Thoracic aorta (tissue), 2 donors: ENCODE results near the gene CEP112. TPM values are rescaled to one million over a fixed set of nuclear protein-coding genes. Genes with fewer than 3 reads are reported as not detected.

Source experiments
- ATAC-seq: fragments of 150-250 bp; one replicate; pipeline ENCODE4 v1.8.0; 2017; ENCODE audit warnings: low read depth; ENCODE audit not compliant: insufficient number of reproducible peaks, low FRiP score
- DNase-seq: peaks from one replicate; pipeline ENCODE4 v3.0.0-alpha.2; 2020; ENCODE audit warnings: low spot score
- H3K27ac ChIP-seq, 2 donors: fragments of 200-600 bp; sonication (generic); 1 replicate in 1 of 2; 2 replicates in 1 of 2; pipeline ENCODE4 v1.5.1; 2016; ENCODE audit warnings: mild to moderate bottlenecking in 2 of 2, moderate library complexity in 2 of 2
- H3K27me3 ChIP-seq: fragments of 200-600 bp; sonication (generic); replicated peaks from 2 replicates; pipeline ENCODE4 v1.6.0; 2016; ENCODE audit warnings: mild to moderate bottlenecking; ENCODE audit not compliant: insufficient read depth
- H3K36me3 ChIP-seq: fragments of 200-600 bp; sonication (generic); one replicate; pipeline ENCODE4 v1.5.1; 2016
- H3K4me1 ChIP-seq, 2 donors: fragments of 200-600 bp; sonication (generic); 1 replicate in 1 of 2; 2 replicates in 1 of 2; pipeline versions ENCODE4 v1.5.1 to v1.6.0; 2016; ENCODE audit warnings: low read depth in 2 of 2, mild to moderate bottlenecking in 1 of 2; ENCODE audit not compliant: control insufficient read depth in 1 of 2
- H3K4me3 ChIP-seq: fragments of 200-600 bp; sonication (generic); 2 replicates; pipeline ENCODE4 v1.5.1; 2016; ENCODE audit warnings: mild to moderate bottlenecking
- H3K9me3 ChIP-seq: fragments of 200-600 bp; sonication (generic); 2 replicates; pipeline ENCODE4 v1.5.1; 2016
- CTCF ChIP-seq: fragments of 200-600 bp; sonication (generic); IDR thresholded peaks from one replicate; pipeline ENCODE4 v1.5.1; 2019; ENCODE audit warnings: antibody characterized with exemption
- total RNA-seq, 2 donors: library from RNA; depleted of rRNA; stranded (reverse); fragments of >200 nt; gene quantifications; one replicate each; pipeline versions ENCODE4 v1.1.0 to v1.2.3, GENCODE V29; 2016

CEP112 gene
- total RNA-seq, 2 donors from 2014 or later = 13.4 to 19.0 TPM

GRCh38 chr17:65807361-65807760 lies 384.6 kb downstream of the CEP112 start:
- H3K4me1 ChIP-seq = peaks cover 4 to 13% of the 10 kb centered on the region in 2 donors
- no peaks in the 10 kb centered on the region for H3K27me3 ChIP-seq
- no peak for ATAC-seq
- H3K36me3 ChIP-seq = no peaks in the 10 kb centered on the region
- no peak for TF ChIP-seq CTCF
- H3K9me3 ChIP-seq = peaks cover 2% of the 10 kb centered on the region
- no peak for DNase-seq
- no peak overlapping the region for H3K27ac ChIP-seq
- no peak overlapping the region for H3K4me3 ChIP-seq

- no peaks in the 10 kb centered on the region for H3K36me3 ChIP-seq
- peaks cover 4 to 13% of the 10 kb centered on the region in 2 donors for H3K4me1 ChIP-seq
- peaks cover 18% of the 10 kb centered on the region for H3K9me3 ChIP-seq
- TF ChIP-seq CTCF = no peak
- DNase-seq (no peak), ATAC-seq (no peak)
- no peaks in the 10 kb centered on the region for H3K27me3 ChIP-seq
- H3K27ac ChIP-seq = no peak overlapping the region
- H3K4me3 ChIP-seq = no peak overlapping the region
Observed at GRCh38 chr17:65801513-65801912, 390.4 kb downstream of the CEP112 start.

- no peak for ATAC-seq
- H3K27me3 ChIP-seq = no peaks in the 10 kb centered on the region
Observed at GRCh38 chr17:65800655-65801054, 391.3 kb downstream of the CEP112 start.

GRCh38 chr17:65799869-65800268 lies 392.1 kb downstream of the CEP112 start:
- H3K36me3 ChIP-seq = no peaks in the 10 kb centered on the region
- H3K27ac ChIP-seq = no peak overlapping the region
- peaks cover 0 to 3% of the 10 kb centered on the region in 2 donors for H3K4me1 ChIP-seq
- no peak for TF ChIP-seq CTCF
- ATAC-seq (no peak), DNase-seq (no peak)
- H3K4me3 ChIP-seq = no peak overlapping the region
- peaks cover 18% of the 10 kb centered on the region for H3K9me3 ChIP-seq
- no peaks in the 10 kb centered on the region for H3K27me3 ChIP-seq

More at GRCh38 chr17:65800655-65801054, 391.3 kb downstream of the CEP112 start:
- Histone ChIP-seq H3K27ac (no peak overlapping the region), H3K4me3 (no peak overlapping the region), H3K36me3 (no peaks in the 10 kb centered on the region), H3K9me3 (peaks cover 18% of the 10 kb centered on the region), H3K4me1 (peaks cover under 1 to 8% of the 10 kb centered on the region in 2 donors)
- TF ChIP-seq CTCF = no peak
- no peak for DNase-seq

- Histone ChIP-seq H3K4me3 (no peak overlapping the region), H3K36me3 (no peaks in the 10 kb centered on the region), H3K9me3 (peaks cover 18% of the 10 kb centered on the region), H3K27me3 (no peaks in the 10 kb centered on the region), H3K27ac (no peak overlapping the region), H3K4me1 (no peaks in the 10 kb centered on the region)
- TF ChIP-seq CTCF = no peak
- ATAC-seq = no peak
- DNase-seq = no peak
Observed at GRCh38 chr17:65799454-65799853, 392.5 kb downstream of the CEP112 start.
